OCI-LY1 (cell line): ENCODE measurements around the gene SOBP.

Experiments used
- H2AFZ ChIP-seq: fragments of 200-600 bp; sonication (generic), shearing (Covaris generic); 2 replicates; pipeline ENCODE4 v1.6.0; 2014; ENCODE audit warnings: antibody characterized with exemption, mild to moderate bottlenecking, low read length
- H3F3A ChIP-seq: fragments of 200-600 bp; sonication (generic), shearing (Covaris generic); 2 replicates; pipeline ENCODE4 v1.6.0; 2014; ENCODE audit warnings: mild to moderate bottlenecking, antibody characterized with exemption, low read length, moderate library complexity; ENCODE audit not compliant: insufficient read depth
- H3K27ac ChIP-seq: fragments of 200-600 bp; sonication (generic); 2 replicates; pipeline ENCODE4 v1.5.1; 2014; ENCODE audit warnings: low read length, mixed run types, mild to moderate bottlenecking, low read depth; ENCODE audit not compliant: poor library complexity, severe bottlenecking
- H3K27me3 ChIP-seq: fragments of 200-600 bp; sonication (generic); 2 replicates; pipeline ENCODE4 v1.6.0; 2014; ENCODE audit warnings: antibody characterized with exemption, mild to moderate bottlenecking, low read length, moderate library complexity; ENCODE audit not compliant: insufficient read depth
- H3K36me3 ChIP-seq: fragments of 200-600 bp; sonication (generic); 2 replicates; pipeline ENCODE4 v1.6.1; 2014; ENCODE audit warnings: mild to moderate bottlenecking, antibody characterized with exemption, low read length, moderate library complexity, mixed read lengths; ENCODE audit not compliant: insufficient read depth
- H3K4me1 ChIP-seq: fragments of 200-600 bp; sonication (generic); 2 replicates; pipeline ENCODE4 v1.5.1; 2014; ENCODE audit warnings: mild to moderate bottlenecking, low read length, moderate library complexity; ENCODE audit not compliant: insufficient read depth, severe bottlenecking
- H3K4me2 ChIP-seq: fragments of 200-600 bp; sonication (generic), shearing (Covaris generic); 2 replicates; pipeline ENCODE4 v1.6.1; 2014; ENCODE audit warnings: low read length
- H3K4me3 ChIP-seq: fragments of 200-600 bp; sonication (generic); 2 replicates; pipeline ENCODE4 v1.5.1; 2014; ENCODE audit warnings: low read length, low read depth, mild to moderate bottlenecking, mixed read lengths; ENCODE audit not compliant: poor library complexity, severe bottlenecking
- H3K79me2 ChIP-seq: fragments of 200-600 bp; shearing (Covaris generic); 2 replicates; pipeline ENCODE4 v1.6.1; 2016; ENCODE audit warnings: mixed run types, low read length, mixed read lengths; ENCODE audit not compliant: insufficient read depth
- H3K9ac ChIP-seq: fragments of 200-600 bp; sonication (generic), shearing (Covaris generic); 2 replicates; pipeline ENCODE4 v1.6.1; 2014; ENCODE audit warnings: mild to moderate bottlenecking, low read length, mixed read lengths
- H3K9me2 ChIP-seq: fragments of 200-600 bp; sonication (generic), shearing (Covaris generic); 2 replicates; pipeline ENCODE4 v1.6.1; 2014; ENCODE audit warnings: low read depth, mild to moderate bottlenecking, low read length, mixed read lengths
- H3K9me3 ChIP-seq: fragments of 200-600 bp; shearing (Covaris generic); 2 replicates; pipeline ENCODE4 v1.6.1; 2014; ENCODE audit warnings: low read length, mixed read lengths
- H4K20me1 ChIP-seq: fragments of 200-600 bp; sonication (generic), shearing (Covaris generic); 2 replicates; pipeline ENCODE4 v1.6.0; 2016; ENCODE audit warnings: mild to moderate bottlenecking, low read length; ENCODE audit not compliant: insufficient read depth
- CTCF ChIP-seq: fragments of 200-600 bp; sonication (generic), shearing (Covaris generic); IDR thresholded peaks from 2 replicates; pipeline ENCODE4 v1.5.1; 2017; ENCODE audit warnings: mild to moderate bottlenecking, antibody characterized with exemption, low read length, moderate library complexity, mixed read lengths
- EZH2 ChIP-seq: fragments of 200-600 bp; sonication (generic), shearing (Covaris generic); IDR thresholded peaks from 2 replicates; pipeline ENCODE4 v1.8.0; 2017; ENCODE audit warnings: borderline replicate concordance, mixed run types, mild to moderate bottlenecking, antibody characterized with exemption, low read length, moderate library complexity, mixed read lengths

SOBP gene

GRCh38 chr6:107698146-107698545 is 208.2 kb downstream of the SOBP start:
- H3K9ac ChIP-seq, result no peak overlapping the region
- H3K27ac ChIP-seq, result no peak overlapping the region
- no peaks in the 10 kb centered on the region; the same call in 1 of the 2 replicates for H3K27me3 ChIP-seq

GRCh38 chr6:107699254-107699653 is 209.3 kb downstream of the SOBP start:
- no peaks in the 10 kb centered on the region for H3K79me2 ChIP-seq
- H3K27ac ChIP-seq, result no peak overlapping the region
- H3K9ac ChIP-seq, result no peak overlapping the region
- no peaks in the 10 kb centered on the region for H4K20me1 ChIP-seq
- no peak overlapping the region for H3K4me3 ChIP-seq
- no peaks in the 10 kb centered on the region; the same call in 1 of the 2 replicates for H3K27me3 ChIP-seq
- H2AFZ ChIP-seq, result no peak overlapping the region
- H3K9me3 ChIP-seq, result no peaks in the 10 kb centered on the region
- H3K9me2 ChIP-seq, result no peaks in the 10 kb centered on the region
- H3K4me1 ChIP-seq, result no peaks in the 10 kb centered on the region
- no peak for TF ChIP-seq CTCF
- TF ChIP-seq EZH2, result no peak
- no peak overlapping the region for H3K4me2 ChIP-seq
- H3F3A ChIP-seq, result no peaks in the 10 kb centered on the region
- no peaks in the 10 kb centered on the region; the same call in 1 of the 2 replicates for H3K36me3 ChIP-seq

More at GRCh38 chr6:107698146-107698545, 208.2 kb downstream of the SOBP start:
- no peaks in the 10 kb centered on the region for H3K79me2 ChIP-seq
- no peaks in the 10 kb centered on the region for H3F3A ChIP-seq
- H2AFZ ChIP-seq, result no peak overlapping the region
- no peaks in the 10 kb centered on the region; the same call in 1 of the 2 replicates for H3K36me3 ChIP-seq
- no peak overlapping the region for H3K4me3 ChIP-seq
- H4K20me1 ChIP-seq, result no peaks in the 10 kb centered on the region
- no peaks in the 10 kb centered on the region for H3K4me1 ChIP-seq
- H3K9me3 ChIP-seq, result no peaks in the 10 kb centered on the region
- no peaks in the 10 kb centered on the region for H3K9me2 ChIP-seq
- TF ChIP-seq EZH2 (no peak), CTCF (no peak)
- H3K4me2 ChIP-seq, result no peak overlapping the region

DNA sequence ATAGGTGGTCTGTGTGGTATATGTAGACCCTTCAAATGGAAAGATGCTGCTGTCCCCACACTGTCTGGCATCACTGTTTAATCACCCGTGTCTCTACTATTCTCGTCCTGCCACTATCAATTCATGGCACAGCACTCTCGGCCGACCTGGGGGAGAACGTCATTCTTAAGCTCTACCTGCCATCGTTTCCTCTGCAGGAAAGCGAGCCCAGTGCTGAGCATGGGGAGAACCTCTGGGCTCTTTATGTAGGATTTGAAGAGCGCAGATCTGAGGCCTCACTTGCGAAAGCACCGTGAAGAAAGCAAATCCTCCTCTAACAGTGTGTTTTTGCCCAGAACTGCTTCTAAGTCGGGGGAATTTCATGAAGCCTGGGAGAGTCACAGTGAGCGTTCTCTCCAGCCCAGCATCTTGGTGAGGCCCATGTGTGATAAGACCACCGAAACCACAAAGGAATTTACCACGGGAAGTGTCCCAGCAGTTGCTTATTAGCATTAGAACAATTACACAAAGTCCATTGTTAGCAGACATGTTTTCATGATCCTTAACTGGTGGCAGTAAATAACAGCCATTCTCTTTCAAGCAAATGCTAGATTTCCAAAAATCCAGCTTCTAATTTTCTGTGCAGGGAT is 209.9 kb downstream of the SOBP start:
- Histone ChIP-seq H3K36me3 (no peaks in the 10 kb centered on the region), H3K27me3 (no peaks in the 10 kb centered on the region; the same call in 1 of the 2 replicates), H2AFZ (no peak overlapping the region), H3K4me3 (no peak overlapping the region), H3K79me2 (no peaks in the 10 kb centered on the region), H3K9me2 (no peaks in the 10 kb centered on the region), H3K27ac (no peak overlapping the region), H3K4me1 (peaks cover 4% of the 10 kb centered on the region), H3F3A (no peaks in the 10 kb centered on the region), H3K4me2 (no peak overlapping the region), H4K20me1 (no peaks in the 10 kb centered on the region), H3K9ac (no peak overlapping the region), H3K9me3 (no peaks in the 10 kb centered on the region)
- TF ChIP-seq CTCF (no peak), EZH2 (no peak)
